Measurements from ENCODE around the gene KDELR1.

Gene KDELR1

DNA sequence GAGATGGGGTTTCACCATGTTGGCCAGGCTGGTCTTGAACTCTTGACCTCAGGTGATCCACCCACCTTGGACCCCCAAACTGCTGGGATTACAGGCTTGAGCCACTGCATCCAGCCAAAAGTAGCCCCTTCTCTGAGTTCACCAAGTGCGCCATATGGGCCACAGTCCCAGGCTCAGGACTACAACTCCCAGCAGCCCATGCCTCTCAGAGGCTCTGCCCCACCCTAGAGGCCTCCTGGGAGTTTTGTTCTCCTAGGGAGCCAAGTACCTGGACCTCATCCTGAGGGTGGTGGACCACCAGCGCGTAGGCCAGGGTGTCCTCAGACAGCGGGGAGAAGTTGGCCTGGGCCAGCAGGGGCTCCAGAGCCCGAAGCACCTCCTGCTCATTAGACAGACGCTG, 46.5 kb downstream of the KDELR1 start:
- TF ChIP-seq, protein P1, sequence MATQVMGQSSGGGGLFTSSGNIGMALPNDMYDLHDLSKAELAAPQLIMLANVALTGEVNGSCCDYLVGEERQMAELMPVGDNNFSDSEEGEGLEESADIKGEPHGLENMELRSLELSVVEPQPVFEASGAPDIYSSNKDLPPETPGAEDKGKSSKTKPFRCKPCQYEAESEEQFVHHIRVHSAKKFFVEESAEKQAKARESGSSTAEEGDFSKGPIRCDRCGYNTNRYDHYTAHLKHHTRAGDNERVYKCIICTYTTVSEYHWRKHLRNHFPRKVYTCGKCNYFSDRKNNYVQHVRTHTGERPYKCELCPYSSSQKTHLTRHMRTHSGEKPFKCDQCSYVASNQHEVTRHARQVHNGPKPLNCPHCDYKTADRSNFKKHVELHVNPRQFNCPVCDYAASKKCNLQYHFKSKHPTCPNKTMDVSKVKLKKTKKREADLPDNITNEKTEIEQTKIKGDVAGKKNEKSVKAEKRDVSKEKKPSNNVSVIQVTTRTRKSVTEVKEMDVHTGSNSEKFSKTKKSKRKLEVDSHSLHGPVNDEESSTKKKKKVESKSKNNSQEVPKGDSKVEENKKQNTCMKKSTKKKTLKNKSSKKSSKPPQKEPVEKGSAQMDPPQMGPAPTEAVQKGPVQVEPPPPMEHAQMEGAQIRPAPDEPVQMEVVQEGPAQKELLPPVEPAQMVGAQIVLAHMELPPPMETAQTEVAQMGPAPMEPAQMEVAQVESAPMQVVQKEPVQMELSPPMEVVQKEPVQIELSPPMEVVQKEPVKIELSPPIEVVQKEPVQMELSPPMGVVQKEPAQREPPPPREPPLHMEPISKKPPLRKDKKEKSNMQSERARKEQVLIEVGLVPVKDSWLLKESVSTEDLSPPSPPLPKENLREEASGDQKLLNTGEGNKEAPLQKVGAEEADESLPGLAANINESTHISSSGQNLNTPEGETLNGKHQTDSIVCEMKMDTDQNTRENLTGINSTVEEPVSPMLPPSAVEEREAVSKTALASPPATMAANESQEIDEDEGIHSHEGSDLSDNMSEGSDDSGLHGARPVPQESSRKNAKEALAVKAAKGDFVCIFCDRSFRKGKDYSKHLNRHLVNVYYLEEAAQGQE (IDR thresholded peaks at IDR 0.05; ENCODE audit: insufficient read depth in 1 of 2, low read depth in 2 of 2, low read length in 2 of 2) = no peak
- TF ChIP-seq POLR2AphosphoS5 (IDR thresholded peaks at IDR 0.05; ENCODE audit: low read depth, low read length) (no peak), SIN3A (IDR thresholded peaks at IDR 0.05; ENCODE audit: borderline replicate concordance, insufficient read depth, low read length) (no peak), TAF1 (IDR thresholded peaks at IDR 0.05; ENCODE audit: borderline replicate concordance, insufficient read depth, low read length) (no peak), FOXP2 (optimal IDR thresholded peaks at IDR 0.05; ENCODE audit: borderline replicate concordance, extremely low read depth, extremely low read length, insufficient read depth) (no peak)

DNA sequence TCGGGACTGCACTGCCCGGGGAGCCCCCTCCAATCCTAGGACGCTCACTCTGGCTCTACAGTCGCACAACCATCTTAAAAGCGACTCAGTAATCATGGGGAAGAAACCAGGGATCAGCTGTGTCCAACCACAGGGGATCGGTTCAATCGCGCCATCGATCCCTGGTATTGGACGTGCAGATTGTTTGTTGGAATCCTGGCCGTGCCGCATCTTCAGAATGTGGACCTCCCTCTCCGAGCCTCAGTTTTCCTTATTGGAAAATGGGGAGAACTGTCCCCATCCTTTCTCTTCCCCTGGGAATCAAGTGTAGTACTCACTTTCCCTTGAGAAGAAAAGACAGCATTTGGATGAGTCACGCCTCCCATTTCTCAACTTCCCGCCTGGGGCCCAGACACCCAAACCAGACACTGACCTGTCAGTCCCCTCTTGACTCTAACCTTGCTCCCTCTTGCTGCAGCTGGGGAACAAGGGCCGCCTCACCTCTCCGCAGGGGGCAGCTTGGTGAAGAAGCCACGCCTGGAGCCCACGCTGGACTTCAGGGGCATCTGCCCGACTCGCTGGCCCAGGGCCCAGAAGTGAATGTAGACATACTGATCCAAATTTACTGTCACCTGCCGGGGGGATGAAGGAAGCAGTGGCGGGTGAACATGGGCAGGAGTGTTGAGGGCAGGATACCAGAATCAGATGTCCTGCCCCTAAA, 48.4 kb downstream of the KDELR1 start:
- TF ChIP-seq FOXP2 (optimal IDR thresholded peaks at IDR 0.05; ENCODE audit: borderline replicate concordance, extremely low read depth, extremely low read length, insufficient read depth) (no peak), SIN3A (IDR thresholded peaks at IDR 0.05; ENCODE audit: borderline replicate concordance, insufficient read depth, low read length) (no peak), POLR2AphosphoS5 (IDR thresholded peaks at IDR 0.05; ENCODE audit: low read depth, low read length) (no peak), TAF1 (IDR thresholded peaks at IDR 0.05; ENCODE audit: borderline replicate concordance, insufficient read depth, low read length) (no peak)
- TF ChIP-seq, protein P1 (IDR thresholded peaks at IDR 0.05; ENCODE audit: insufficient read depth in 1 of 2, low read depth in 2 of 2, low read length in 2 of 2) = no peak

DNA sequence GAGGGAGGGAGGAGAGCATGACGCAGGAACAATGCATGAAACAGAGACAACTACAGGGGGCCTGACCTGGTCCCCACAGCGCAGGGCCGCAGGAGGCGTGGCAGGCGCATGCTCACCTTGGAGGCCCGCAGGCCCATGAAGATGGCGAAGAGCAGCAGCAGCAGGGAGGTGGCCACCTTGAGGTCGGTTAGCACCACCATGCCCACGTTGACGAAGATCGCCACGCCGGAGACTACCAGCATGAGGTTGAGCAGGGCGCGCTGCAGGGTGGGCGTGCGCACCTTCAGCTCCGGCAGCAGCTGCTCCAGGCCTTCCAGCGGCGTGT, 49.0 kb downstream of the KDELR1 start:
- TF ChIP-seq POLR2AphosphoS5 (IDR thresholded peaks at IDR 0.05; ENCODE audit: low read depth, low read length) (no peak), TAF1 (IDR thresholded peaks at IDR 0.05; ENCODE audit: borderline replicate concordance, insufficient read depth, low read length) (no peak), SIN3A (IDR thresholded peaks at IDR 0.05; ENCODE audit: borderline replicate concordance, insufficient read depth, low read length) (no peak), FOXP2 (optimal IDR thresholded peaks at IDR 0.05; ENCODE audit: borderline replicate concordance, extremely low read depth, extremely low read length, insufficient read depth) (no peak)
- TF ChIP-seq, protein P1 (IDR thresholded peaks at IDR 0.05; ENCODE audit: insufficient read depth in 1 of 2, low read depth in 2 of 2, low read length in 2 of 2) = no peak

DNA sequence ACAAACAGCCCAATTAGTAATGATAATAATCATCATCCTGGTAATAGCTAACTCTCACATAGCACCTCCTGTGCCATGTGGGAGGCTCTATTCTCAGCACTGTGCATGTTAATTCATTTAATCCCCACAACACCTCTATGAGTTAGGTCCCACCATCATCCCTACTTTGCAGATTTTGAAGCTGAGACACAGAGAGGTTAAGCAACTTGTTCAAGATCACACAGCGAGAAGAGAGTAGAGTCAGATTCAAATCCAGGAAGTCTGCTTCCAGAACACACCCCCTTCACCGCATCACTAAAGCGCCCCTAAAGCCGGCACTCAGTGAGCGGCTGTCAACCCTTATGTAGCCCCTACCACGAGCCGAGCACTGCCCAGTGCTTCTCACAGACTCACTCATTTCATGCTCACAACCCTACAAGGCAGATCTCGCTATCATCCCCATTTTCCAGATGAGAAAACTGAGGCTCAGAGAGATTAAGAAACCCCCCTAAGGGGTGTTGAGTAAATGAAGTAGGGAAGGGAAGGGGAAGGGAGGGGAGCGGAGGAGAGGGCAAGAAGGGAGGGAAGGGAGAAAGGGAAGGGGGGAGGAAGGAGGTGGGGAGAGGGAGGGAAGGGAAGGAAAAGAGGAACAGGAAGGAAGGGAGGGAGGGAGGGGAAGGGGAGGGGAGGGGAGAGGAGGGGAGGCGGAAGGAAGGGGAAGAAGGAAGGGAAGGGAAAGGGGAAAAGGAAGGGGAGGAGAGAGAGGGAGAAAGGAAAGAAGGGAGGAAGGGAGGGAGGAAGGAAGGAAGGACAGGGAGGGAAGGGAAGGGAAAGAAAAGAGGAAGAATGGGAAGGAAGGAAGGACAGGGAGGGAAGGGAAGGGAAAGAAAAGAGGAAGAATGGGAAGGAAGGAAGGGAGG, 49.6 kb downstream of the KDELR1 start:
- TF ChIP-seq POLR2AphosphoS5 (IDR thresholded peaks at IDR 0.05; ENCODE audit: low read depth, low read length) (no peak), FOXP2 (optimal IDR thresholded peaks at IDR 0.05; ENCODE audit: borderline replicate concordance, extremely low read depth, extremely low read length, insufficient read depth) (no peak), TAF1 (IDR thresholded peaks at IDR 0.05; ENCODE audit: borderline replicate concordance, insufficient read depth, low read length) (no peak), SIN3A (IDR thresholded peaks at IDR 0.05; ENCODE audit: borderline replicate concordance, insufficient read depth, low read length) (no peak)
- TF ChIP-seq, protein P1 (IDR thresholded peaks at IDR 0.05; ENCODE audit: insufficient read depth in 1 of 2, low read depth in 2 of 2, low read length in 2 of 2) = no peak

Measured in PFSK-1 (cell line).